MG63 (cell line): Measurements from ENCODE around the gene TGIF2. TPM values are rescaled to one million over a fixed set of nuclear protein-coding genes. Genes with fewer than 3 reads are reported as not detected.
"Not testable (repeated sequence)": the region's sequence is repeated elsewhere in the genome, so short reads cannot be mapped to it uniquely, and the experiment has no call there.

Experiments
- DNase-seq: peaks from one replicate; pipeline ENCODE4 v3.0.0-alpha.2; 2020
- H3K27me3 ChIP-seq: fragments of 250-450 bp; sonication (Bioruptor Pico); 2 replicates; pipeline ENCODE4 v1.5.1; 2020; ENCODE audit warnings: mild to moderate bottlenecking, moderate library complexity
- H3K36me3 ChIP-seq: fragments of 250-450 bp; sonication (Bioruptor Pico); 2 replicates; pipeline ENCODE4 v1.5.1; 2020; ENCODE audit warnings: mild to moderate bottlenecking, moderate library complexity
- H3K4me3 ChIP-seq: fragments of 250-450 bp; sonication (Bioruptor Pico); 2 replicates; pipeline ENCODE4 v1.5.1; 2020; ENCODE audit warnings: mild to moderate bottlenecking, moderate library complexity
- H3K9me3 ChIP-seq: fragments of 250-450 bp; sonication (Bioruptor Pico); 2 replicates; pipeline ENCODE4 v1.5.1; 2020; ENCODE audit warnings: mild to moderate bottlenecking, moderate library complexity
- total RNA-seq: library from RNA; depleted of rRNA; stranded (reverse); fragments of >200 nt; shearing (Covaris generic); gene quantifications from 2 replicates; pipeline ENCODE4 v1.2.3, GENCODE V29; 2014; ENCODE audit warnings: low replicate concordance

TGIF2 gene
- total RNA-seq, 1 experiment from 2014 or later, result 16.3 TPM

GRCh38 chr20:36591854-36592641 is 18.7 kb downstream of the TGIF2 start:
- H3K4me3 ChIP-seq, result no peak overlapping the region
- no peak for DNase-seq
- no peaks in the 10 kb centered on the region for H3K27me3 ChIP-seq
- H3K36me3 ChIP-seq, result peaks cover 17% of the 10 kb centered on the region
- H3K9me3 ChIP-seq, result peaks cover 2% of the 10 kb centered on the region; the same call in 1 of the 2 replicates

- no peak for DNase-seq
- Histone ChIP-seq H3K9me3 (peaks cover 2% of the 10 kb centered on the region; the same call in 1 of the 2 replicates), H3K4me3 (no peak overlapping the region)
Observed at GRCh38 chr20:36593347-36593929, 20.0 kb downstream of the TGIF2 start.

GRCh38 chr20:36599912-36600345 is 26.5 kb downstream of the TGIF2 start:
- H3K4me3 ChIP-seq, result no peak overlapping the region
- 0 out of 2 replicates have a peak, but pooled peaks cover 3% of the 10 kb centered on the region for H3K27me3 ChIP-seq
- DNase-seq, result no peak
- no peaks in the 10 kb centered on the region; the same call in 1 of the 2 replicates for H3K36me3 ChIP-seq
- no peaks in the 10 kb centered on the region for H3K9me3 ChIP-seq

More at GRCh38 chr20:36593347-36593929, 20.0 kb downstream of the TGIF2 start:
- Histone ChIP-seq H3K36me3 (peaks cover 15% of the 10 kb centered on the region), H3K27me3 (no peaks in the 10 kb centered on the region)

GRCh38 chr20:36601540-36601939 is 28.1 kb downstream of the TGIF2 start:
- no peak for DNase-seq
- Histone ChIP-seq H3K36me3 (no peaks in the 10 kb centered on the region; the same call in 1 of the 2 replicates), H3K4me3 (no peak overlapping the region), H3K27me3 (0 out of 2 replicates have a peak, but pooled peaks cover 3% of the 10 kb centered on the region), H3K9me3 (no peaks in the 10 kb centered on the region)

GRCh38 chr20:36604952-36605398 is 31.6 kb downstream of the TGIF2 start:
- Histone ChIP-seq H3K4me3 (peak overlapping the region; percentile 92), H3K27me3 (0 out of 2 replicates have a peak, but pooled peaks cover 2% of the 10 kb centered on the region), H3K9me3 (no peaks in the 10 kb centered on the region), H3K36me3 (peaks cover 20% of the 10 kb centered on the region)
- peak; percentile 11 for DNase-seq

GRCh38 chr20:36605399-36606157 is 32.2 kb downstream of the TGIF2 start, which contains the start of gene RAB5IF:
RAB5IF (plus strand) TSS chr20:36605779; CDS start chr20:36605952, 173 bp downstream.
- no peaks in the 10 kb centered on the region for H3K27me3 ChIP-seq
- DNase-seq, result peak; percentile 99
- peaks cover 25% of the 10 kb centered on the region for H3K36me3 ChIP-seq
- peak within 1 kb of the TSS; percentile 92 for H3K4me3 ChIP-seq
- H3K9me3 ChIP-seq, result no peaks in the 10 kb centered on the region

- H3K27me3 ChIP-seq, result no peaks in the 10 kb centered on the region
- DNase-seq, result peak; percentile 31
- H3K36me3 ChIP-seq, result peaks cover 31% of the 10 kb centered on the region
- peak overlapping the region; percentile 92 for H3K4me3 ChIP-seq
- no peaks in the 10 kb centered on the region for H3K9me3 ChIP-seq
Observed at GRCh38 chr20:36606158-36607066, 33.0 kb downstream of the TGIF2 start.

- no peak overlapping the region; the same call in 1 of the 2 replicates for H3K4me3 ChIP-seq
- no peaks in the 10 kb centered on the region for H3K27me3 ChIP-seq
- no peak for DNase-seq
- peaks cover 45% of the 10 kb centered on the region for H3K36me3 ChIP-seq
- no peaks in the 10 kb centered on the region for H3K9me3 ChIP-seq
Observed at GRCh38 chr20:36607586-36608387, 34.4 kb downstream of the TGIF2 start.

GRCh38 chr20:36608388-36608728 is 35.0 kb downstream of the TGIF2 start:
- H3K36me3 ChIP-seq, result peaks cover 51% of the 10 kb centered on the region
- DNase-seq, H3K27me3 ChIP-seq, H3K9me3 ChIP-seq, H3K4me3 ChIP-seq: not testable (repeated sequence)

GRCh38 chr20:36611625-36612024 is 38.2 kb downstream of the TGIF2 start:
- Histone ChIP-seq H3K4me3 (no peak overlapping the region), H3K36me3 (peaks cover 60% of the 10 kb centered on the region), H3K27me3 (no peaks in the 10 kb centered on the region), H3K9me3 (no peaks in the 10 kb centered on the region)
- DNase-seq, result no peak

GRCh38 chr20:36613974-36614373 is 40.6 kb downstream of the TGIF2 start:
- H3K36me3 ChIP-seq, result peaks cover 49% of the 10 kb centered on the region
- H3K27me3 ChIP-seq, result no peaks in the 10 kb centered on the region
- H3K4me3 ChIP-seq, result no peak overlapping the region
- no peak for DNase-seq
- no peaks in the 10 kb centered on the region for H3K9me3 ChIP-seq

GRCh38 chr20:36614781-36615557 is 41.6 kb downstream of the TGIF2 start:
- Histone ChIP-seq H3K36me3 (peaks cover 40% of the 10 kb centered on the region), H3K9me3 (no peaks in the 10 kb centered on the region), H3K4me3 (no peak overlapping the region), H3K27me3 (no peaks in the 10 kb centered on the region)
- peak; percentile 75 for DNase-seq

GRCh38 chr20:36620917-36621316 is 47.5 kb downstream of the TGIF2 start:
- DNase-seq, result no peak
- Histone ChIP-seq H3K4me3 (no peak overlapping the region), H3K27me3 (no peaks in the 10 kb centered on the region), H3K36me3 (no peaks in the 10 kb centered on the region), H3K9me3 (no peaks in the 10 kb centered on the region)

- Histone ChIP-seq H3K36me3 (no peaks in the 10 kb centered on the region), H3K9me3 (no peaks in the 10 kb centered on the region), H3K4me3 (no peak overlapping the region), H3K27me3 (no peaks in the 10 kb centered on the region)
- no peak for DNase-seq
Observed at GRCh38 chr20:36623444-36623843, 50.0 kb downstream of the TGIF2 start.
